ENCODE data around the gene FSTL5.

GRCh38 chr4:161466316-161466715, 697.5 kb downstream of the FSTL5 start:
- TF ChIP-seq EZH2 (IDR thresholded peaks at IDR 0.05; ENCODE audit: insufficient read depth, poor library complexity, severe bottlenecking) (no peak), EZH2phosphoT487 (IDR thresholded peaks at IDR 0.05; ENCODE audit: insufficient read depth, low read depth) (no peak)

Measured in GM23248 (cell line).